T-helper 2 cell treated with Interferon-gamma antibody and Interleukin-4, amounts not matched to agents 5 μg/mL and 100 μg/mL, for 36 hours (primary cell): ENCODE data around the gene SDK1.

Source experiments
- DNase-seq: peaks from one replicate; pipeline ENCODE4 v3.0.0; 2021; ENCODE audit warnings: low spot score
- H3K27ac Mint-ChIP-seq: one replicate; pipeline ENCODE4 v1.8.0; 2021; ENCODE audit warnings: mild to moderate bottlenecking, mixed read lengths
- H3K27me3 Mint-ChIP-seq: one replicate; pipeline ENCODE4 v1.8.0; 2021; ENCODE audit warnings: low read depth, mixed read lengths
- H3K36me3 Mint-ChIP-seq: one replicate; pipeline ENCODE4 v1.8.0; 2021; ENCODE audit warnings: low read depth, mixed read lengths
- H3K4me1 Mint-ChIP-seq: one replicate; pipeline ENCODE4 v1.8.0; 2021; ENCODE audit warnings: low read depth, mixed read lengths
- H3K4me3 Mint-ChIP-seq: one replicate; pipeline ENCODE4 v1.8.0; 2022; ENCODE audit warnings: mild to moderate bottlenecking, moderate library complexity, mixed read lengths
- H3K9me3 Mint-ChIP-seq: one replicate; pipeline ENCODE4 v1.8.0; 2021; ENCODE audit warnings: mixed read lengths

The SDK1 gene

DNA sequence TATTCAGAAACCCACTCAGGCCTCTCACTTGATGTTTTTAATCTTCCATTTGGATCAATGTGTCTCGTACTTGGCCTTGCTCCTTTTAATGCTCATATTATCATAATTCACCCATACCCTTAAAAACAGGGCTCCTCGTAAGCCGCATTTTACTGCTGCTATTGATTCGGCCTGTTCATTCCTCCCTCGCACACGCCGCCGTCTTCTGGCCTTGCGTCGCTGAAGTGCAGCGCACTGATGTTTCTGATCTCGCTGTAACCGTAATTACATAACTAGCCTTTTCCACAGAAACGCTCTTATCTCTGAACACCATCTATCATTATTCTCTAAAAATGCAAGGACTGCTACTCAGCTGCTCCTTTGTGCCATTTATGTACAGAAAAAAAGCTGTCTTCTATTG is 836.5 kb downstream of the SDK1 start:
- Mint-ChIP-seq H3K4me1 (no peaks in the 10 kb centered on the region), H3K9me3 (no peaks in the 10 kb centered on the region), H3K27me3 (no peaks in the 10 kb centered on the region), H3K36me3 (no peaks in the 10 kb centered on the region), H3K27ac (no peak overlapping the region), H3K4me3 (no peak overlapping the region)
- DNase-seq = no peak

DNA sequence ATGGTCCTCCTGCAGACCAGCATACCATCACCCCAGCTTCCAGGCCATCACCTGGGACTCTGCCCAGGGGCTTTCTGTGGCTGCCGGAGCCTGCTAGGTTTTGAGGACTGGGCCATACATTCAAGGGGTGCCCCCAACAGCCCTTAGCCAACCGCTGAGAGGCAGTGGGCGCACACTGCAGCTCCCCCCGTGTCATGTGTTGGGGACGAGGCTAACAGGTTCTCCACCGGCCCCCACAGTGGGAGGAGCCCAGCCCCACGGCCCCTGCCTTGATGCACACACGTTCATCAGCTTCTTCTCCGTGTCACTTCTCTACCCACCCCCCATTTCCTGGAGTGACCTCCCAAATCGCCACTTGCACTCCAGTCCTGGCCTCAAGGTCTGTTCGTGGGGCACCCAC is 837.8 kb downstream of the SDK1 start:
- Mint-ChIP-seq H3K27ac (no peak overlapping the region), H3K9me3 (no peaks in the 10 kb centered on the region), H3K36me3 (no peaks in the 10 kb centered on the region), H3K4me1 (no peaks in the 10 kb centered on the region), H3K4me3 (no peak overlapping the region), H3K27me3 (no peaks in the 10 kb centered on the region)
- DNase-seq = no peak

DNA sequence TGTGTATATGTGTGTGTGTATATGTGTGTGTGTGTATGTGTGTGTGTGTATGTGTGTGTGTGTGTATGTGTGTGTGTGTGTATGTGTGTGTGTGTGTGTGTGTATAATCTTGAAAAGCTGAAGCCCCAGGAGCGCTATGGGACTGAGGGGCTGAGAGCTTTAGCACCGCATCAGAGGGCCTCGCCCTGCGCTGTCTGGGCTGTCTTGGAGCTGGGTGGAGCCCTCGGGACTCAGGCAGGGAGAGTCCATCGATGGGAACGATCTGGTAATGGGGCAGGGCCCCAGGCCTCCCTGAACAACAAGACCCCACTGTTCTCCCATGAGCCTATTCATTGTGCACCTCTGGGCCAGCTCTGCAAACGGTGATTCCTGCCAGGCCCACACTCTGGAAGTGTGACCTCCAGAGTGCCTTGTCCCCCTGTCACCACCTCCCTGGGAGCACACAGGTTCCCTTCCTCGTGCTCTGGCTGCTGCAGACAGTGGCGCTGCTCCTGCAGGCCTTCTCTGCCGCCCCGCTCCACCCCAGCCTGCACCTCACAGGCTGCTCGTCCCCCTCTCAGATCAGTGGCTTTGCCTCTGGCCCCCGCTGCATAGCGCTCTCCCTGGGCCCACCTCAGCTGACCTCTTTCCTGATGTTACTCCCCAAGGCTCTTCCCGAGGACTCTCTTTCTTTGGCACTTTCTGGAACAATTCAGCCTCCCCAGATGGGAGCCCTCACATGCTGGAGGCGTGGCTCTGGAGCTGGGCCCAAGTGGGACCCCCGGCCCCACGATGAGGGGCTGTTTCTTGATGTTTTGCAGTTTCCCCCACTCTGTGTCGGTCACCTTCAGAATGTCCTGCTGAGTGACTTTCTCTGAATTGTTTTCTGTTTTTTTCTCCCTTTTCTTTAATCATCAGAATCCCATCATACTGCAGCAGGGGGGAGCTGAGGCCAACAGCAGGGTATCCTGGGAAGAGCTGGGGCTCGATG is 838.9 kb downstream of the SDK1 start:
- Mint-ChIP-seq H3K27me3 (no peaks in the 10 kb centered on the region), H3K27ac (no peak overlapping the region), H3K4me1 (no peaks in the 10 kb centered on the region), H3K9me3 (no peaks in the 10 kb centered on the region), H3K36me3 (no peaks in the 10 kb centered on the region), H3K4me3 (no peak overlapping the region)
- DNase-seq = no peak

DNA sequence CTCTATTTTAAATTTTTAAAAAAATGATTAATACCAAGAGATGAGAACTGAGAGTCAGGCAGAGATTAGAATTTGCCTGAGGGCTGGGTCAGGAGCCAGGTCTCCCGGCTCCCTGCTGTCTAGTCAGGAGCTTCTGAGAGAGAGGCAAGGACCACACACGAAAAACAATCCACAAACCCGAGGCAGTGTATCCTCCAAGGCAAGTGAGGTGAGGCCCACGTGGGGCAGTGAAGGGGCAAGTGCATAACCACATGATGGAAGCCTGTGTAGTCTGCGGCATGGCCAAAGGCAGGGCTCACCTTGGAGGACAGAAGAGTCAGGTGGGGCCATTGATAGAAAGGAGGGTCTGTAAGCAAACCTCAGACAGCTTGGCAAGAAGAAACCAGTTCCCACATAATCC is 839.9 kb downstream of the SDK1 start:
- Mint-ChIP-seq H3K4me3 (no peak overlapping the region), H3K27ac (no peak overlapping the region), H3K4me1 (no peaks in the 10 kb centered on the region), H3K27me3 (no peaks in the 10 kb centered on the region), H3K36me3 (no peaks in the 10 kb centered on the region), H3K9me3 (no peaks in the 10 kb centered on the region)
- DNase-seq = no peak

DNA sequence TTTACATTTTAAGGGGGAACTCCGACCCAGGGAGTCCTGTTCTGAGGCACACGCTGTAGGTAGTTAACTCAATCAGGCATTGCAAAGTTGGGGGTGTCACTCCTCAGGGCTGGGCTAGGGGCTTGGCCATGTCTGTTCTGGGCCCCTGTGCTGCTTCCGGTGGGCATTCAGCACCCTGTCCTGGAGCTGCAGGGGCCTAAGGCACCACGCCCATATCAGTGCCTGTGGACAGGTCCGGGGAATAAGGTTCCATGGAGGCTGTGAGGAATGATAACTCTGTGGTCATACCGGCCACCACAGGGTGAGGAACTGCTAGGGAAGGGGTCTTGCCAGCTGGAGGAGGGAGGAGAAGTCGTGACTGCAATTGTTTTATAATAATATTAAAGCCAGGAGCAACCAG is 842.0 kb downstream of the SDK1 start:
- H3K36me3 Mint-ChIP-seq = no peaks in the 10 kb centered on the region
- H3K4me3 Mint-ChIP-seq = no peak overlapping the region
- H3K27me3 Mint-ChIP-seq = no peaks in the 10 kb centered on the region
- no peak overlapping the region for H3K27ac Mint-ChIP-seq
- no peaks in the 10 kb centered on the region for H3K4me1 Mint-ChIP-seq
- H3K9me3 Mint-ChIP-seq = no peaks in the 10 kb centered on the region
- no peak for DNase-seq

DNA sequence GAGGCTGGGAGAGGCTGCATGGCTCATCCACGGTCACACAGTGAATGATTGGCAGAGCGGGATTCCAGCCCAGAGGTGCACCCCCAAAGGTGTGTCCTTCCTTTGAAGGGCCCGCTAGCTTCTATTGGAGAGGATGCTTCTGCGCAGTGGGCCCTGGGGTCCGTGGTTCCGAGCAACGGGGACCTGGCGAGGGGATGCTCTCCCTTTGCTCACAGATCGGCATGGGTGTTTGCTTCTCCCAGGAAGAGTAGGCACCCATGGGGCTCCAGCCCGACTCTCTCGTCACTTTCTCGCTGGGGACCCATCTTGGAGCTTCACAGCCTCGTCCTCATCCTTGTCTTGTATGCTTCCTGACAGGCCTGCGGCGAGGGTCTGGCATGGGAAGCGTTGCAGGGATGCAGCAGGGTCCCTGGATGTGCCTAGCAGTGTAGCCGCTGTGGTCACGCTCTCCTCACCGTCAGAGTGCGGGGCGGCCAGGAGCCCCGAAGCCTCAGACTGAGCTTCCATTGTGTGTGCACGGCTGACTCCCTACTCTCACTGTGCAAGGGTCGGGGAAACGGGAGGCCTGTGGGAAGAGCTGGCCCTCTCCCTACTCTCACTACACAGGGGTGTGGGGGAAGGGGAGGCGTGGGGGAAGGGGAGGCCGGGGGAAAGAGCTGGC is 842.6 kb downstream of the SDK1 start:
- Mint-ChIP-seq H3K36me3 (no peaks in the 10 kb centered on the region), H3K4me1 (no peaks in the 10 kb centered on the region), H3K27me3 (no peaks in the 10 kb centered on the region), H3K9me3 (no peaks in the 10 kb centered on the region), H3K4me3 (no peak overlapping the region), H3K27ac (no peak overlapping the region)
- DNase-seq = no peak

DNA sequence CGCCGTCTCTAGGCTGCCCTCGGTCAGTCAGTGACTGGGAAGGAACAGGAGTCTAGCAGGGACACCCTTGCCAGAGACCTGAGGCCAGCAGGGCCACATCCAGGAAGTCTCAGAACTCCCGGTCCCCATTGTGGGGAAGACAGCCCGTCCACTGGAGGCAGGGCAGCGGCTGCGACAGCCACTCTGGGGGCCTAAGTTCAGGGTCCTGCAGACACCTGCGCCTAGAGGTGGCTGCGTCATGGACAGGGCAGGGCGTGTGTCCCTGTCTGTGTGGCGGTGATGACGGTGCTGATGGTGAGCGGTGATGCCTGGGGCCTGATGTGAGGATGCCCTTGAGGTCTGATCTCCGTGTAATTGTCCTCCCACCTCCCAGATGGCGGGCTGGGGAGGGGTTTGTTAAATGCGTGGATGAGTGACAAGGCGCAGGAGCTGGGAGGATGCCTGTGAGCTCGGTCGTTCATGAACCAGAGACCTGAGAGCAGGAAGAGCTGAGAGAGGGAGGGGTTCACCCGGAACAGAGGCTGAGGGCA is 843.2 kb downstream of the SDK1 start:
- H3K27me3 Mint-ChIP-seq = no peaks in the 10 kb centered on the region
- no peak for DNase-seq
- H3K27ac Mint-ChIP-seq = no peak overlapping the region
- H3K4me3 Mint-ChIP-seq = peak overlapping the region; percentile 34
- H3K36me3 Mint-ChIP-seq = no peaks in the 10 kb centered on the region
- H3K9me3 Mint-ChIP-seq = no peaks in the 10 kb centered on the region
- H3K4me1 Mint-ChIP-seq = no peaks in the 10 kb centered on the region

DNA sequence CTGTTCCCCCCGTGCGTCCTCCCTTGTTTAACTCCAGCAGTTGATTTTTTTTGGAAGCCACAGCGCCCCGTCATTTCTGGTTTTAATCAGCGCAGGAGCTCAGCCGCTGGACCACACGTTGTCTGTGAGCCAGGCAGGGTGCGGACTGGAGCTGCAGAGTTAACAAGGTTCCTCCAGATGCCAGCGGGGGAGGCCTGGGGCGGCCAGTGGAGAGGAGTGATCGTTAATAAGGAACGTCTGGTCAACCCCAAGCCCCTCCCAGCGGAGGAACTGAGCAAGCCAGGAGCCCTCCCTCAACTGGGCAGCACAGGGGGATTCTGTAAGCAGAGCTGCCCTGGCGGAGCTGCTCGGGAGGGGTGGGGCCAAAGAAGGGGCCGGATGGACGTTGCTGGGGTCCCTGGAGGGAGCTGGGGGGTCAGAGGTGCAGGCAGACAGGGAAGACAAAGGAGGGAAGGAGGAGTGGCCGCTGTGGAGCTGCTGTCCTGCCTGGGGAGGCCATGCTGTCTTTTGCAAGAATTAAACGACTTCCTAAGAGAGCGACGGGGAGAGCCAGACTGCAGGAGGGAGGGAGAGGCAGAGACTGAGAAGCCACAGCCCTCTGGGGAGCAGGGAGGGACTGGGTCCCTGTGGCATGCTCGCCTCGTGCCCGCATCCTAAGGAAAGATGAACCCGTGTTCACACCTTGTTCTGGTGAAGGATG is 843.9 kb downstream of the SDK1 start:
- Mint-ChIP-seq H3K27ac (no peak overlapping the region), H3K27me3 (no peaks in the 10 kb centered on the region), H3K36me3 (no peaks in the 10 kb centered on the region), H3K9me3 (no peaks in the 10 kb centered on the region), H3K4me1 (no peaks in the 10 kb centered on the region), H3K4me3 (peak overlapping the region; percentile 34)
- DNase-seq = no peak

DNA sequence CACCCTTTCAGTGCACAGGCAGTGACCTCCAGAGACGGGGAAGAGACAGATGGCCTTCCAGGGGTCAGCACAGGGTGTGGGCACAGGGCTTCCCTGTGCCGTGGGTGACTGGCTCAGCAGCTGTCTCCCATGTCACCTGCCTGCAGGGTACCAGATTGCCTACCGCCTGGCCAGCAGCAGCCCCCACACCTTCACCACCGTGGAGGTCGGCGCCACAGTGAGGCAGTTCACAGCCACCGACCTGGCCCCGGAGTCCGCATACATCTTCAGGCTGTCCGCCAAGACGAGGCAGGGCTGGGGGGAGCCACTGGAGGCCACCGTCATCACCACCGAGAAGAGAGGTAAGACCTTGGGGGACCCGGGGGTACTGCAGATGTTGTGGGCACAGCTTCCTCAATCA is 844.5 kb downstream of the SDK1 start:
- no peaks in the 10 kb centered on the region for H3K27me3 Mint-ChIP-seq
- no peak overlapping the region for H3K27ac Mint-ChIP-seq
- DNase-seq = no peak
- no peak overlapping the region for H3K4me3 Mint-ChIP-seq
- H3K4me1 Mint-ChIP-seq = no peaks in the 10 kb centered on the region
- H3K36me3 Mint-ChIP-seq = no peaks in the 10 kb centered on the region
- no peaks in the 10 kb centered on the region for H3K9me3 Mint-ChIP-seq

DNA sequence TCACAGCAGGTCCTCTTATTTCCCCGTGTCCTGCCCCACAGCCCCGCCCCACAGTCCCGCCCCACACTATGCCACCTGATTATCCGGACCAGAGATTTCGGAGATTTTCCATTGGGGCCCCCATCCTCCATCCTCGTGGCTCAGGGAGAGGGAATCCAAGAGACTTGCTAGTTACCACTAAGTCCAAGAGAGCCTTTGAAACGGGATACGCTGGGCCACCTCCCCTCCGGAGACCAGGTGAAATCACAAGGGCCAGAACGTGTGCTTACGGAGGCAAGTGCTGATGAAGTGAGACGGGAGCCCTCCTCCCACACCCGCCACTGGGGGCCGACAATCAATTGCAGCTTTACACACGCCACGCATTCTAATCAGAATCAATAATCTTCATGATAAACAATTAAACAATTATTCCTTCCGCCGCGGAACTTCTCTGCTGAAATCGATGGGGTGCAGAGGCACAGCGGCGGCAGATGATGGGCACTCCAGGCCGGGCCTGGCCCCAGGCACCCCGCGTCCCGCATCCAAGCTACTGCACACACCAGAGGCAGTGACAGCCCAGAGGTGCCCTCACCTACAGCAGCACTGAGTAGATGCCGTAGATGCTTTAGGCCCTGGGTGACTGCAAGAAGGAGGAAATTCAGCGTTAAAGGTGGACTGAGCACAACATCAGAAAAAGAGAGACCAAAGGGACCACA is 847.0 kb downstream of the SDK1 start:
- Mint-ChIP-seq H3K9me3 (no peaks in the 10 kb centered on the region), H3K27ac (no peak overlapping the region)

DNA sequence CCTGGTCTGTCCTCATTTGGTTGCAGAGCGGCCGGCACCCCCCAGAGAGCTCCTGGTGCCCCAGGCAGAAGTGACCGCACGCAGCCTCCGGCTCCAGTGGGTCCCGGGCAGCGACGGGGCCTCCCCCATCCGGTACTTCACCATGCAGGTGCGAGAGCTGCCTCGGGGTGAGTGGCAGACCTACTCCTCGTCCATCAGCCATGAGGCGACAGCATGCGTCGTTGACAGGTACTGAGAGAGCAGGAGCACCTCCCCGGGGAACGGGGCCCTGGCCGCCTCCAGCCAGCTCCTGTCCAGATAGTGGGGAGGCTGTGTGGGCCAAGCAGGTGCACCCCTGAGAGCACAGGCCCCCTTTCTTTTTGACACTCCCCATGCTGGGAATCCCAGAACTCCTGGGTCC is 848.2 kb downstream of the SDK1 start:
- Mint-ChIP-seq H3K9me3 (no peaks in the 10 kb centered on the region), H3K27ac (no peak overlapping the region), H3K4me3 (no peak overlapping the region), H3K36me3 (no peaks in the 10 kb centered on the region), H3K4me1 (no peaks in the 10 kb centered on the region), H3K27me3 (no peaks in the 10 kb centered on the region)
- DNase-seq = no peak

More for the DNA sequence above, 847.0 kb downstream of the SDK1 start:
- Mint-ChIP-seq H3K4me1 (no peaks in the 10 kb centered on the region), H3K36me3 (no peaks in the 10 kb centered on the region), H3K27me3 (no peaks in the 10 kb centered on the region), H3K4me3 (no peak overlapping the region)
- DNase-seq = no peak

DNA sequence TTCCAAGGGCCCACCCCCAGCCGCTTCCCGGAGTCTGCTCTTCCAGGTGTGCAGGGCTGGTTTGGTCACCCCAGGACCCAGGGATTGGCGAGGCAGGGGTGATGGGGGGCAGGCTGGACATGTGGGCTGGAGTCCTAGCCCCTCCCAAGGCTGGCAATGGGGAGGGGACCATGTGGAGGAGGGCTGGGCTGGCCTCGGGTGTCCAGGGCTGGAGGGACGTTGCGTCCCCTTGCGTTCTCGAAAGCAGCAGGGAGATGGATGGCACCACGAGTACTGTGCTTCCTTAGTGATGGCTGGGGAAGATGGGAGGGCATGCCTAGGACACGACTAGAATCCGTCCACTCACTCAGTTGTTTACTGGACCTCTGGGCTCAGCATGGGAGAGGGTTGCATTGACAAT is 848.6 kb downstream of the SDK1 start:
- DNase-seq = no peak
- no peaks in the 10 kb centered on the region for H3K9me3 Mint-ChIP-seq
- no peak overlapping the region for H3K27ac Mint-ChIP-seq
- H3K27me3 Mint-ChIP-seq = no peaks in the 10 kb centered on the region
- no peak overlapping the region for H3K4me3 Mint-ChIP-seq
- no peaks in the 10 kb centered on the region for H3K4me1 Mint-ChIP-seq
- no peaks in the 10 kb centered on the region for H3K36me3 Mint-ChIP-seq

DNA sequence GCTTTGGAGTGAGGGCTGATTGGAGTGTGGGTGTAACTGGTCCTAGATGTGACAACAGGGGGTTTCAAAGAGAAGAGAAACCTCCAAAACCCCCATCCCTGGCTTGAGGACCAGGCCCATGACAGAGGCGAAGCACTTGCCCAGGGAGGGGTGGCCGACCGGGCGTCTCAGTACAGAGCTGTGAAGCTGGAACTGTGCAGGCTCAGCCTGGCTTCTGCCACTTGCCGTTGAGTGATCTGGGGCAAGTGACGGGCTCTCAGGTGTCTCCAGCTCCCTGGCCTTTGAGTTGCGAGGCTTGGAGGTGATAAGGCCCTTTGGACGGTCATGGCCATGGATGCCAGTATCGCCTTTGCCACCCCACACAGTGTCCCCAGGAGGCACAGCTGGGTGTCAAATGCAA is 849.7 kb downstream of the SDK1 start:
- no peak for DNase-seq
- no peak overlapping the region for H3K27ac Mint-ChIP-seq
- no peaks in the 10 kb centered on the region for H3K27me3 Mint-ChIP-seq
- H3K4me1 Mint-ChIP-seq = no peaks in the 10 kb centered on the region
- no peak overlapping the region for H3K4me3 Mint-ChIP-seq
- H3K9me3 Mint-ChIP-seq = no peaks in the 10 kb centered on the region
- no peaks in the 10 kb centered on the region for H3K36me3 Mint-ChIP-seq
